Measurements from ENCODE around the gene GRHPR.
"Not testable (repeated sequence)": the region's sequence is repeated elsewhere in the genome, so short reads cannot be mapped to it uniquely, and the experiment has no call there.

GRHPR gene

GRCh38 chr9:37447111-37447510 is 24.6 kb downstream of the GRHPR start:
- DNase-seq (ENCODE audit: low read depth): no peak

- no peak for DNase-seq (ENCODE audit: low read depth)
Measured at GRCh38 chr9:37449862-37450632, 27.6 kb downstream of the GRHPR start.

- no peak for DNase-seq (ENCODE audit: low read depth)
Measured at GRCh38 chr9:37451628-37452027, 29.1 kb downstream of the GRHPR start.

- no peak for DNase-seq (ENCODE audit: low read depth)
Measured at GRCh38 chr9:37452611-37453010, 30.1 kb downstream of the GRHPR start.

GRCh38 chr9:37453827-37454226 is 31.3 kb downstream of the GRHPR start:
- no peak for DNase-seq (ENCODE audit: low read depth)

- DNase-seq (ENCODE audit: low read depth): no peak
Measured at GRCh38 chr9:37454238-37454637, 31.7 kb downstream of the GRHPR start.

GRCh38 chr9:37455884-37456647 is 33.6 kb downstream of the GRHPR start:
- no peak for DNase-seq (ENCODE audit: low read depth)

- no peak for DNase-seq (ENCODE audit: low read depth)
Measured at GRCh38 chr9:37456817-37457216, 34.3 kb downstream of the GRHPR start.

GRCh38 chr9:37464006-37464405 is 41.5 kb downstream of the GRHPR start:
- DNase-seq (ENCODE audit: low read depth): no peak

- peak; percentile 64 for DNase-seq (ENCODE audit: low read depth)
Measured at GRCh38 chr9:37464426-37465248, 42.1 kb downstream of the GRHPR start.

- DNase-seq (ENCODE audit: low read depth): peak; percentile 100
Measured at GRCh38 chr9:37465249-37466036, 42.9 kb downstream of the GRHPR start, which contains the start of gene ZBTB5. Gene ZBTB5 (minus strand): TSS chr9:37465450. CDS start chr9:37442551, 22,899 bp downstream.

- peak; percentile 88 for DNase-seq (ENCODE audit: low read depth)
Measured at GRCh38 chr9:37466037-37466709, 43.7 kb downstream of the GRHPR start.

GRCh38 chr9:37467530-37467929 is 45.0 kb downstream of the GRHPR start:
- DNase-seq (ENCODE audit: low read depth): not testable (repeated sequence)

GRCh38 chr9:37468620-37469019 is 46.1 kb downstream of the GRHPR start:
- no peak for DNase-seq (ENCODE audit: low read depth)

- peak; percentile 83 for DNase-seq (ENCODE audit: low read depth)
Measured at GRCh38 chr9:37471942-37472684, 49.6 kb downstream of the GRHPR start.

GRCh38 chr9:37473982-37474381 is 51.5 kb downstream of the GRHPR start:
- not testable (repeated sequence) for DNase-seq (ENCODE audit: low read depth)

GRCh38 chr9:37474438-37474837 is 51.9 kb downstream of the GRHPR start:
- no peak for DNase-seq (ENCODE audit: low read depth)

GRCh38 chr9:37476930-37477329 is 54.4 kb downstream of the GRHPR start:
- DNase-seq (ENCODE audit: low read depth): no peak

- not testable (repeated sequence) for DNase-seq (ENCODE audit: low read depth)
Measured at GRCh38 chr9:37477443-37477842, 54.9 kb downstream of the GRHPR start.

- DNase-seq (ENCODE audit: low read depth): not testable (repeated sequence)
Measured at GRCh38 chr9:37477987-37478619, 55.6 kb downstream of the GRHPR start.
